HG03097 (cell line): Measurements from ENCODE around the gene CD101.

ENCODE experiments used
- ATAC-seq: cut with Tn5 transposase; IDR thresholded peaks from one replicate; pipeline ENCODE4 v1.9.1; 2021; ENCODE audit not compliant: unreplicated experiment, low FRiP score

CD101 gene

DNA sequence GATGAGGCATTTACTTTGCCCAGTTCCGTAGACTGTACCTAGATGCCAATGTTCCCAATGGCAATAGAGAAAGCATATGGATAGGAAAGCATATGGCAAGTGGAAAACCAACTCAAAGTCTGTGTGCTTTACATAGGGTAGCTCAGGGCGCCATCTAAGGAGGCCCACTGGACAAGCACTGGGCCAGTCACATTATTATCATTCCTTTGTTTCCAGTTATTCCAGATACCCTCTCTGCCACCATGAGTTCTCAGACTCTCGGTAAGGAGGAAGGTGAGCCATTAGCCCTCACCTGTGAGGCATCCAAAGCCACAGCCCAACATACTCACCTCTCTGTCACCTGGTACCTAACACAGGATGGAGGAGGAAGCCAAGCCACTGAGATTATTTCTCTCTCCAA lies 9.8 kb downstream of the CD101 start:
- ATAC-seq = no peak

DNA sequence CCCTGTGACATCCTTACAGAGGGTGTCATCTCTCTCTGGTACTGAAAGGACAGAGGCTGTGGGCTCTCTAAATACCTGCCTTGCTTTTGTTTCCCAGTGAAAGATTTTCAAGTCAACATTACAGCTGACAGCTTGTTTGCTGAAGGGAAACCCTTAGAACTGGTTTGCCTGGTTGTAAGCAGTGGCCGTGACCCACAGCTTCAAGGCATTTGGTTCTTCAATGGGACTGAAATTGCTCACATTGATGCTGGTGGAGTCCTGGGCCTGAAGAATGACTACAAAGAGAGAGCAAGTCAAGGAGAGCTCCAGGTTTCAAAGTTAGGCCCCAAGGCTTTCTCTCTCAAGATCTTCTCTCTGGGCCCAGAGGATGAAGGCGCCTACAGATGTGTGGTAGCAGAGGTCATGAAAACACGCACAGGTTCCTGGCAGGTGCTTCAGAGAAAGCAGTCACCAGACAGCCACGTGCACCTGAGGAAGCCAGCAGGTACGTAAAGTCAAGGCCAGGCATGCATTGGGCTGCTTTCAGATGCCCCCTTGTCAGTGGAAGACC lies 11.8 kb downstream of the CD101 start:
- no peak for ATAC-seq

DNA sequence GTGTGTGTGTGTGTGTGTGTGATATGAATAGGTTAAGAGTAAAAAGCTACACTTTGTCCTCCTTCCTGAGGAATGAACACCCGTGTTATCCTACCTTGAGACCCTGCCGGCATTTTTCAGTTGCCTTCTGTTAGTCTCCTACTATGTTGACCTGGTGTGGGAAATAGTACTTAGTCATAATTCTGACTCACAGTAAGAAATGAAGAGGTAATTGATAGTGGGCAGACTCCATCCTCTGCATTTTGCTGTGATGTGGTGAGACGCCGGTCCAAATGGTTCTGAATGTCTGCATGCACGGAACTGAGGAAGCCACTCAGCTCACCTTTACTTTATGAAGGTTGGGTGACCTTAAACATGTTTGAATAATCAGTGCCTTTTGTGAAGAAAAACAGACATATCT lies 12.6 kb downstream of the CD101 start:
- ATAC-seq = no peak

DNA sequence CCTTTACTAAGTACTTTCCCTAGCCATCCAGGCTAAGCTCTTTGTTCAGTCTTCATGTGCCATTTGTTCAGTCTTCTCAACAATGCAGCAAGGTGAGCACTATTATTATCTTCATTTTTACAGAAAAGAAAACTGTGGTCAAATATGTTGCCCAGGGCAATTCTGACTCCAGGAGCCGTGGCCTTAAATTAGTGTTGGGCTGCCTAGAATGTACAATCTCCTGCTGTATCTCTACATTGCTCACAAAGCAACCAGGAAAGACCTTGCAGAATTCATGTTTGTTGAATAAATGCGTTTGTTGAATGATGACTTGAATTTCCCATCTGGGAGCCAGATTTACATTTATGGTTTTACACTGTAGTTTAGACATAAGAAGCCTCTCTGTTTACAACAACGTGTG lies 14.2 kb downstream of the CD101 start:
- no peak for ATAC-seq

DNA sequence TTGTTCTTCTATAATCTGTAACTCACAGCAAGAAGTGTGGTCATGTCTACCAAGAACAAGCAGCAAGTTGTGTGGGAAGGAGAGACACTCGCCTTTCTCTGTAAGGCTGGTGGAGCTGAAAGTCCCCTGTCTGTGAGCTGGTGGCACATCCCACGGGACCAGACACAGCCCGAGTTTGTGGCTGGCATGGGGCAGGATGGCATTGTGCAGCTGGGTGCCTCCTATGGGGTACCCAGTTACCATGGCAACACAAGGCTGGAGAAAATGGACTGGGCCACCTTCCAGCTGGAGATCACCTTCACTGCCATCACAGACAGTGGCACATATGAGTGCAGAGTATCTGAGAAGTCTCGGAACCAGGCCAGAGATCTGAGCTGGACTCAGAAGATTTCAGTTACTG lies 15.5 kb downstream of the CD101 start:
- no peak for ATAC-seq

DNA sequence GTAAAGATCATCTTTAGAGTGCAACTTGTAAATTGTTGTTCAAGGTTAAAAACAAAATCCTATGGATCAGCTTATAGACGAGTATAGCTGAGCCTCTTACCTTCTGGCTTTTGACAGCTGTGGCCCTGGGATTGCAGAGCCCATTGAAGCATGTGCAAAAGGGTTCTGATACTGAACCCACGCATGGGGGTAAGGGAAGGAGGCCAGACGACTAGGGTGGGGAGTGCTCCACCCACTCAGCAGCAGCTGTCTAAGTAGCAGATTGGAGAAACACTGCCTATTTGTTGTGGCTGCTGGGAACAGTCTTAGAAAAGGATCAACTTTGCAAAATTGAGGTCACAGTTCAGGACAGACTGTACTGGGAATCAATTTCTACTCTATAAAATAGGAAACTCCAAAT lies 16.1 kb downstream of the CD101 start:
- ATAC-seq = no peak

DNA sequence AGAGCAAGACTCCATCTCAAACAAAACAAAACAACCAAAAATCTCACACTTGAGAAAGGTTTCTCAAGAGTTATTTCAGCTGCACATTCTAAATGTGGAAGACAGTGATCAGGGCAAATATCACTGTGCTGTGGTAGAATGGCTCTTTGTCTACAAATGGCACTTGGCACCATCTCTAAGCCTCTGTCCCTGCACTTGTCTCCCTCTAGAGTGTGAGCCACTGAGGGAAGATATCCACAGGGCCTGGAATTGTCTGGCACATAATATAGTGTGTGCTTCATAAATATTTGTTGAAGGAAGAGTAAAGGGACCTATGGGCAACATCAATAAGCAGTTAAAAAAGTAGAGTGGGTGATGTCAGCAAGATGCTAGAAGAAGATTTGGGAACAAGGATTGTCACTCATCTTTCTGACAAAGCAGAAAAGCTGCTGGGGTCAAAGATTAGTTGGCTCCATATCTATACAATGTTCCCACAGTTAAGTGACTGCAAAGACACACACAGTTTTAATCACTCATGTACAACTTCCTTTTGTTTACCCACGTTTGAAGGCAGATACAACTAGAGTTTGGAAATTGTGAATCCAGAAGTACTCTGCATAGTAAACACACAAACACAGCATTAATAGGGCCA lies 19.1 kb downstream of the CD101 start:
- no peak for ATAC-seq

DNA sequence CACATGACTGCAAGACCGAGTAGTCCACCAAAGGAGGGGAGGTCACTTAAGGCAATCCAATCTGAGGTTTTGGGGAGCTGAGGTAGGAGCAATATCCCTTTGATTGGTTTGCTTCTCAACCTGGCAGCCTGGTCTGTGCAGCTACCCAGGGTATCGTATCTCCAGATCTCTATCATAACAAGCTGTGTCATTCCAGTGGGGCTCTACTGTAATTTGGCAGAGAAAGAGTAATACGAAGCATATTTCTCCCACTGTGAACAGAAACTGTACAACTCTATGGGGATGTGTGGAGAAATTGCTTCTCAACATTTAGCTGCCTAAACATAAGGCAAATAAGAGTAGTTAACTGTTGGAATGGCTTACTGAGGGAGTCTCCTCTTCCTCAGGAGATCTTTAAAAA lies 20.6 kb downstream of the CD101 start:
- ATAC-seq = no peak

DNA sequence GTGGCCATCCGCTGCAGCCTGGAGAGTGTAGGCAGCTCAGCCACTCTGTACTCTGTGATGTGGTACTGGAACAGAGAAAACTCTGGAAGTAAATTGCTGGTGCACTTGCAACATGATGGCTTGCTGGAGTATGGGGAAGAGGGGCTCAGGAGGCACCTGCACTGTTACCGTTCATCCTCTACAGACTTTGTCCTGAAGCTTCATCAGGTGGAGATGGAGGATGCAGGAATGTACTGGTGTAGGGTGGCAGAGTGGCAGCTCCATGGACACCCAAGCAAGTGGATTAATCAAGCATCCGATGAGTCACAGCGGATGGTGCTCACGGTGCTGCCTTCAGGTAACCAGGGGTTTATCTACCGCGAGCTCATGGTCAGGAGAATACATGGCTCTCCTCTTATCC lies 24.0 kb downstream of the CD101 start:
- ATAC-seq = no peak

DNA sequence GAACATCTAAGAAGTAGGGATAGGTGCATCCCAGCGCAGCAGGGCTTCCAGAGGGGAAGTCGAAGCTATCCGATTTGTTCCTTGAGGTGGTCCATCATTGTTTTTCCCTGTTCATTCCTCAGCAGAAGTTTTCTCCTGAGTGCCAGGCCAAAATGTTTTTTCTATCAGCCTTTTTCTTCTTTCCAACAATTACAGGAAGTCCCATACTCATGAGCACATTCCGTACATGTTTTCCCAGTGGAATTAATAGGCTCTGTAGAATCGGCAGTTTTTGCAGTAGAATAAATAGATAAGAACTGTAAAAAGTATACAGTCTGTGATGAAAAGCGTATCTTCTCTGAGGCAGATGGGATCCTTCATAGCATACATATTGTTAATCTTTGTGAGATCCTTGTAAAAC lies 24.8 kb downstream of the CD101 start:
- no peak for ATAC-seq

DNA sequence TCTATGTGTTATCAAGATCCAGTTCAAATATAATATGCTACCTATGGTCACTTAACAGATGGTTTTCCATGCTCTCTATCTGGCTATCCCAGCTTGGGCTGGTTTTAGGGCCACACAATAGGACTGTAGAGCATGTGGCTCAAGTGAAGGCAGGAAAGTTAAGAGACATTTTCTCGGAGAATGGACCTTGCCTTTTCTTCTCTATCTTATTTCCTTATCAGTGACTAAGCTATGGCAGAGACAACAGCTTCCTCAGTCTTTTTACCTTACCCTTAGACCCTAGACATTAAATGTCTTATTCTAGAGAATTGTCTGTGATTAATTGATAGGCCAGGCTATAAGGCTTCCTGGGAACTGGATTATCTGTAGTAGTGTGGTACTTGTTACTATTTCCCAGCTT lies 28.1 kb downstream of the CD101 start:
- no peak for ATAC-seq

DNA sequence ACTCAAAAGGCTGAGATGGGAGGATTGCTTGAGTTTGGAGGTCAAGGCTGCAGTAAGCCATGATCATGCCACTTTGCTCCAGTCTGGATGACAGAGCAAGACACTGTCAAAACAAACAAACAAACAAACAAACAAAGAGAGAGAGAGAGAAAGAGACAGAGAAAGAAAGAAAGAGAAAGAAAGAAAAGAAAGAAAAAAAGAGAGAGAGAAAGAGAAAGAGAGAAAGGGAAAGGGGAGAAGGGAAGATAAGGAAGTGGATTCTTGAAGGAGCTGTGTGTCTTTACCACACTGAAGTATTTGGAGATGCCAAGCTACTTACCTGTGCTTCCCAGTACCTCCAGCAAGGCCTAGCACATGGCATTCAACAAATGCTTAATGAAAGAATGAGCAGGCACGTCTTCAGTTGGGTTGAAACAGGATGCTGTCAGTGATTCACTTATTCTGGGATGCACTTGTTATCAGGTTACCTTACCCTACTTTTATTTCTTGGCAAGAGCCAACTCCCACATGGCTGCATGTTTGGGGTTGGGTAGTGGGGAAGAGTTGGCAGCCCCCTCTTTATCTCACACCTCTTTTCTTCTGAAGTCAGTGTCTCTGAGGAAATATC lies 28.8 kb downstream of the CD101 start:
- no peak for ATAC-seq

DNA sequence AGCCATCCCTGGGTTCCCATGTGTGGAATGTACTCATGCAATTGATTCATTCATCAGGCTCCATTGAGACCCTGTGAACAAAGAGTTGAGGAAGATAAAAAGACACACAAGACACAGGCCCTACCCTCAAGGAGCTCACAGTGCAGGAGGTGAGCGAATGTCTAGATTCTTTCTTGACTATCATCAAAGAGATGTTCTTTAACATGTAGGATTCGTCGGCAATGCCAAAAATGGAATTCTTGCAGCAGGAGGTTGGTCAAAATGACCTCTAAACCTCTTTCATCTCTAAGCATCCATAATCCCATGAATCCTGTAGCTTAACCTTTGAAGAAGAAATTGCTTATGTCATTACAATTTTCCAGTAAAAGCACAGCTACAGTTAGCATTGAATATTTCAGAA lies 30.7 kb downstream of the CD101 start:
- ATAC-seq = no peak

DNA sequence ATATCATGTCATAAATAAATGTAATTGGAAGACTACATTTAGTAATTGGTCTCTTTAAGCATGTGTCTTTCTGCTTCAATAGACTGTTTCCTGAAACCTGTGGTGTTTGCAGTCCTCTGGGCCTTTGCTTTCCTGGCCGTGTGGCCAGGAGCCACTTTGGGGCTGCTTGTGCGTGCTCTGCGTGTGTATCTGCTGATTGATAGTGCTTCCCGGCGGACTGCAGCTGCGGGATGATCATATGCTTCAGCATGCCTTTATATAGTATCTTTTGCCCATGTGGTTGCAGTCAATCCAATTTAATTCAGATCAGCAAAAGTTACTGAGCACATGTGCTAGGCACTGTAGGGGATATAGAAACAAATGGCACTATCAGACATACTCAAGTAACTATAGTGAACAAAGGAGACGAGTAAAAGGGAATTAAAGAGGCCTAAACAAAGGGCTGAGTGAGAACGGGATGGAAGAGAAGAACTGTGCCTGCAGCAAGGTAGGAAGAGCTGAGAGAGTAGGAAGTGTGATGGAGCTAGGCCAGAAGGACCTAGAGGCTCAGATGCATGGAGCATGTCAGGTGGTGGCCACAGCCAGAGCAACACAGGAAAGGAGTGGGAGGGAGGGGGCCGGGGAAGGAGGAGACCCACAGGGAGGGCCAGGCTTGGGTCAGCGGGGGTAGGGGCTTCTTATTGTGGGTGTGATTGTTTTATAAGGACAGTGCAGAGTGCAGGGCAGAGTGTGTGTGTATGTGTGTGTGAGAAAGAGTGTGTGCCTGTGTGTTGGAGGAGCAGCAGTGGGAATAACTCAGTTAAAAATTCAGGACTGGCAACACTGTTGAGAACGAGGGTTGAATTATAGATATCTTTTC lies 31.4 kb downstream of the CD101 start:
- ATAC-seq = no peak

DNA sequence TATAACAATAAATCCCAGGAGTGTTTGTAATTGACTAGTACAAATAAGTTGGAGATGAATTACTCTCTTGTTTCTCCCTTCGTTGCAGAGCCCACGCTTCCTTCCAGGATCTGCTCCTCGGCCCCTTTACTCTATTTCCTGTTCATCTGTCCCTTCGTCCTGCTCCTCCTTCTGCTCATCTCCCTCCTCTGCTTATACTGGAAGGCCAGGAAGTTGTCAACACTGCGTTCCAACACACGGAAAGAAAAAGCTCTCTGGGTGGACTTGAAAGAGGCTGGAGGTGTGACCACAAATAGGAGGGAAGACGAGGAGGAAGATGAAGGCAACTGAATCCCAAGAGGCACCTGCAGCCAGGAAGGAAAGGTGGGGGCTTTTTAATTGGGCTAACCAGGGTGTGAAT lies 32.2 kb downstream of the CD101 start:
- ATAC-seq = no peak

DNA sequence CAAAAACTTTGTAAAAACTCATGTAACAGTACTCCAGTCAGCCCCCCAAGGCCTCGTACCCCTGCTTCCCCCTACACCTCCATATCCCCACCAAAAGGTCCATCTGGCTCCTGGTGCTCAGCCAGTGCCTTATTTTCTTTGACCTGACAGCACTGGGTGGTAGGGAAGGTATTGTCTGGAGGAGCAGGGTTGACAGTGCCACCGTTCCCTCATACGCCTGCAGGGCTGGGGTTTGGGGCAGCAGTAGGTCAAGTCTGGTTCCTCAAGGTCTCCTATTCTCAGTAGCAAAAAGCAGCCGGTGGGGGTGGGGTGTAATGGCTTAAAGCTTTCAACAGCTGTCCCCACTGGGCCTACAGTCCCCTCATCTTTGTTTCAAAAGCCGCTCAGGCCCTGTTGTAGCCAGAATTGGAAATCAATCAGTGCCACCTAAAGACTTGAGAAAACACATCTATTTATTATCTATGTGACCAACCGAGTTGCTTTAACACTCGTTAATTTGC lies 33.3 kb downstream of the CD101 start:
- no peak for ATAC-seq

DNA sequence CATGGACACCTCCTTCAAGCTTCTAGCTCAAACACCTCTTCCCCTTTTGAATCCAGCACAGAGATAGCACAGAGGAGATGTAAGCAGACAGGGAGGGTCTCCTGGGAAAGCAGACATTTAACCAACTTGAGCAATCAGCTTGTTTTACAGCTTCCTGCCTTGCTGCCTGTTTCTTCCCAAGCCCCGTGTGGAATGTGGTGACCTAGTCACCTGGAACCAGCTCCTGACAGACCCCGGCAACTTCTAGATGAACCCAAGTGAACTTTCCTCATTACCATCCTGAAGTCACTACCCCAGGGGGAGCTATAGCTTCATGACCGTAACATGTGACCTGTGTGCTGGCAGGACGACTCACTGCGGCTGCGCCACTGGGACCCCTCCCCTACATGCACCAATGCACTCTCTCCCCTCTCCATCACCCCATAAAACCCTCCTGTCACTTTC lies 34.5 kb downstream of the CD101 start:
- no peak for ATAC-seq

DNA sequence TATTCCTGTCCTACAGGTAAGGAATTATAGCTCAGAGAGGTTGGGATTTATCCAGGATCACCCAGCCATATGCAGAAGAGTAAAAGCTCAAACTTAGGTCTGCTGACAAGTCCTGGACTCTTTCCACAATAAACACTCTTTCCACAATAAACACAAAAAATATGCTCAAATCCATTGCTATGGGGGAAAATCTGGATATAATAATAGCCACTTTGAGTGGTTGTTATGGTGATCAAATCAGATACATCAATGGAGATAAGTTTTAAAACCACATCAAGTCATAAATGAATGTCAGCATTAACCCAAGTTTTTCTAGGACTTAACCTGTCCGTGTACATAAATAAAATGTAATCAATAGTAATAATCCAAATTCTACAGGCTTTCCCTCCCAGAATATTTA lies 36.2 kb downstream of the CD101 start:
- no peak for ATAC-seq

DNA sequence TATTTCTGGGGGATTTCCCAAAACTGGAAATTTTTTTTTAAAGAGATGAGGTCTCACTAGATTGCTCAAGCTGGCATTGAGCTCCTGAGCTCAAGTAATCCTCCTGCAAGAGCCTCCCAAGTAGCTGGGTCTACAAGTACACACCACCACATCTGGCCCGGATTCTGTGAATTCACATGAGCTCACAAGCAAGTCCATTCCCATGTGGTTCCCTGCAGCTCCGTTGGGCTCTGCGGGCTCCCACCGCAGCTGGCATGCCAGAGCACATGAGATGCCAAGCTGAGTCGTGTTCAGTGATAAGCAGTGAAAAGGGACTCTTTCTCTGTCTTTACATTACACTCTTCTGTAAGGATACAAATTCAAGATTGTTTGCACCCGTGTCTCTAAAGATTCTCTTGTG lies 36.7 kb downstream of the CD101 start:
- no peak for ATAC-seq

DNA sequence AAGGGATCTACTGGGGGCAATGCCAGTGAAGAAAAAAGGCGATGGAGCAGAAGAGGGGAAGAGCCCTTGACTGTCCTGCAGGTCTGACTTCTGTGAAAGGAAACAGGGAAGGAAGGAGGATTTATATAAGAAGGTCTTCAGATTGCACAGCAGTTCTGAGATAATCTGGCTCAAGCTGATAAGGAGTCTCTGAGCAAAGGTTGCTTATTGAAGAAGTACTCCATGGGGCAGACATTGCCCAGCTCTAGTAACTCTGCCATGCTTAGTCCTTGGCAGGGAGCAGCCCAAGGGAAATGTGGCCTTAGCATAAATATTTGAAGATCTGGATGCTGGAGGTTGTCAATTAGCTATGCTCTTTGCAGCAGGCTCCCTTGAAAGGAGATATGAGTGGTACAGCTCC lies 42.7 kb downstream of the CD101 start:
- no peak for ATAC-seq

DNA sequence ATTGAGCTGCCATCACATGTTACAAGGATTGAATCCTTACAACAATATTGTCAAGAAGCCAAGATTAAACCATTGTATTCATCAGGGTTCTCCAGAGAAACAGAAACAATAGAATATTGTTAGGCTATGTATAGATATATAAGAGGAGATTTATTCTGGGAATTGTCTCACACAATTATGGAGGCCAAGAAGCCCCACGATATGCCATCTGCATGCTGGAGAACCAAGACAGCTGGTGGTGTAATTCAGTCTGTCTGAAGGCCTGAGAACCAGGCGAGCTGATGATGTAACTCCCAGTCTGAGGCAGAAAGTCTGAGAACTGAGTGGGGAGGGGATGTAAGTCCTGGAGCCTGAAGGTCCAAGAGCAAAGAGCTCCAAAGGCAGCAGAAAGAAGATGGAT lies 44.1 kb downstream of the CD101 start:
- ATAC-seq = no peak
